Spinal cord (tissue), 10 donors: ENCODE measurements around the gene SNPH. TPM values are rescaled to one million over a fixed set of nuclear protein-coding genes. Genes with fewer than 3 reads are reported as not detected.

Source experiments
- DNase-seq, 6 donors: peaks; one replicate each; pipeline versions ENCODE4 v3.0.0 to v3.0.0-alpha.2; 2013 to 2015; ENCODE audit warnings: low spot score in 6 of 6, low read depth in 4 of 6
- H3K27ac ChIP-seq: one replicate; pipeline ENCODE4 v1.5.1; 2013; ENCODE audit warnings: low read depth, low read length, control low read depth
- H3K27me3 ChIP-seq: one replicate; pipeline ENCODE4 v1.6.1; 2013; ENCODE audit warnings: low read length; ENCODE audit not compliant: control insufficient read depth, insufficient read depth
- H3K36me3 ChIP-seq: one replicate; pipeline ENCODE4 v1.6.1; 2013; ENCODE audit warnings: low read length; ENCODE audit not compliant: control insufficient read depth, insufficient read depth
- H3K4me1 ChIP-seq: one replicate; pipeline ENCODE4 v1.6.1; 2013; ENCODE audit warnings: low read length; ENCODE audit not compliant: control insufficient read depth, insufficient read depth
- H3K4me3 ChIP-seq: one replicate; pipeline ENCODE4 v1.5.1; 2013; ENCODE audit warnings: low read depth, low read length, control low read depth
- H3K9me3 ChIP-seq: one replicate; pipeline ENCODE4 v1.6.1; 2013; ENCODE audit warnings: low read length; ENCODE audit not compliant: control insufficient read depth, insufficient read depth
- WGBS: methylation state at CpG from one replicate; pipeline ENCODE4 v1.1.5; 2013; ENCODE audit warnings: missing lambda C conversion rate; ENCODE audit not compliant: insufficient coverage; 5-methylcytosine and 5-hydroxymethylcytosine counted together
- polyA plus RNA-seq, 2 donors: library from polyadenylated mRNA; unstranded; fragments of 120-200 nt; gene quantifications; one replicate each; pipeline ENCODE4 v1.2.1, GENCODE V29; 2013; ENCODE audit not compliant: insufficient read length in 2 of 2
- total RNA-seq, 2 donors: library from RNA; depleted of rRNA in 1 of 2; stranded (reverse); fragments of 120-200 nt in 1 of 2; fragments of >200 nt in 1 of 2; gene quantifications; one replicate each; pipeline versions ENCODE4 v1.2.3 to v1.2.4, GENCODE V29; 2013 to 2014
- donor health status: healthy.

SNPH gene
- total and polyA plus RNA-seq, 4 donors: 12.2 to 46.7 (median 33.9) TPM

GRCh38 chr20:1333462-1334369 lies 67.6 kb downstream of the SNPH start:
- WGBS: 95% methylated on average over 7 of the region's 11 CpGs

GRCh38 chr20:1334370-1334731 lies 68.3 kb downstream of the SNPH start:
- 83% methylated on average over 1 of the region's 4 CpGs for WGBS

More at GRCh38 chr20:1333462-1334369, 67.6 kb downstream of the SNPH start:
- Histone ChIP-seq H3K4me1 (peaks cover 22% of the 10 kb centered on the region), H3K4me3 (no peak overlapping the region), H3K9me3 (no peaks in the 10 kb centered on the region), H3K36me3 (peaks cover 14% of the 10 kb centered on the region), H3K27me3 (no peaks in the 10 kb centered on the region), H3K27ac (no peak overlapping the region)
- DNase-seq: no peak

GRCh38 chr20:1334761-1335160 lies 68.7 kb downstream of the SNPH start:
- H3K27ac ChIP-seq: no peak overlapping the region
- H3K27me3 ChIP-seq: no peaks in the 10 kb centered on the region
- peaks cover 9% of the 10 kb centered on the region for H3K36me3 ChIP-seq
- 63% methylated on average over 3 of the region's 3 CpGs for WGBS
- no peaks in the 10 kb centered on the region for H3K9me3 ChIP-seq
- H3K4me3 ChIP-seq: no peak overlapping the region
- DNase-seq: no peak
- peaks cover 17% of the 10 kb centered on the region for H3K4me1 ChIP-seq

More at GRCh38 chr20:1334370-1334731, 68.3 kb downstream of the SNPH start:
- no peak overlapping the region for H3K4me3 ChIP-seq
- H3K27ac ChIP-seq: no peak overlapping the region
- DNase-seq: no peak
- peaks cover 9% of the 10 kb centered on the region for H3K36me3 ChIP-seq
- no peaks in the 10 kb centered on the region for H3K27me3 ChIP-seq
- peaks cover 17% of the 10 kb centered on the region for H3K4me1 ChIP-seq
- H3K9me3 ChIP-seq: no peaks in the 10 kb centered on the region

GRCh38 chr20:1335961-1336698 lies 70.0 kb downstream of the SNPH start:
- WGBS: 72% methylated on average over 5 of the region's 6 CpGs
- Histone ChIP-seq H3K27me3 (no peaks in the 10 kb centered on the region), H3K9me3 (no peaks in the 10 kb centered on the region), H3K4me1 (peaks cover 17% of the 10 kb centered on the region), H3K4me3 (no peak overlapping the region), H3K27ac (no peak overlapping the region), H3K36me3 (peaks cover 5% of the 10 kb centered on the region)
- DNase-seq: no peak

- Histone ChIP-seq H3K4me1 (peaks cover 17% of the 10 kb centered on the region), H3K4me3 (no peak overlapping the region), H3K9me3 (no peaks in the 10 kb centered on the region), H3K36me3 (peaks cover 5% of the 10 kb centered on the region), H3K27me3 (no peaks in the 10 kb centered on the region), H3K27ac (no peak overlapping the region)
- peak in 1 of 6 donors; percentile 32 for DNase-seq
- WGBS: 47% methylated on average over 10 of the region's 14 CpGs
Measured at GRCh38 chr20:1336699-1337367, 70.7 kb downstream of the SNPH start.

- H3K4me3 ChIP-seq: no peak overlapping the region
- peaks cover 5% of the 10 kb centered on the region for H3K36me3 ChIP-seq
- no peak overlapping the region for H3K27ac ChIP-seq
- no peak for DNase-seq
- no peaks in the 10 kb centered on the region for H3K9me3 ChIP-seq
- 92% methylated on average over 2 of the region's 5 CpGs for WGBS
- H3K4me1 ChIP-seq: peaks cover 17% of the 10 kb centered on the region
- H3K27me3 ChIP-seq: no peaks in the 10 kb centered on the region
Measured at GRCh38 chr20:1337441-1337840, 71.3 kb downstream of the SNPH start.

GRCh38 chr20:1338096-1338495 lies 72.0 kb downstream of the SNPH start:
- 96% methylated on average over 5 of the region's 5 CpGs for WGBS
- no peak for DNase-seq
- Histone ChIP-seq H3K4me1 (peaks cover 17% of the 10 kb centered on the region), H3K9me3 (no peaks in the 10 kb centered on the region), H3K27me3 (no peaks in the 10 kb centered on the region), H3K27ac (no peak overlapping the region), H3K36me3 (peaks cover 5% of the 10 kb centered on the region), H3K4me3 (no peak overlapping the region)

GRCh38 chr20:1338801-1339200 lies 72.7 kb downstream of the SNPH start:
- 92% methylated on average over 2 of the region's 4 CpGs for WGBS
- DNase-seq: no peak
- Histone ChIP-seq H3K27ac (no peak overlapping the region), H3K27me3 (no peaks in the 10 kb centered on the region), H3K36me3 (peaks cover 3% of the 10 kb centered on the region), H3K4me3 (no peak overlapping the region), H3K9me3 (no peaks in the 10 kb centered on the region), H3K4me1 (peaks cover 17% of the 10 kb centered on the region)

GRCh38 chr20:1341561-1342265 lies 75.6 kb downstream of the SNPH start:
- Histone ChIP-seq H3K36me3 (no peaks in the 10 kb centered on the region), H3K4me1 (peaks cover 10% of the 10 kb centered on the region), H3K9me3 (no peaks in the 10 kb centered on the region), H3K27me3 (no peaks in the 10 kb centered on the region), H3K27ac (no peak overlapping the region), H3K4me3 (no peak overlapping the region)
- 77% methylated on average over 4 of the region's 5 CpGs for WGBS
- DNase-seq: no peak
